ENCODE measurements around the gene ACTL6A.
"Not testable (repeated sequence)": the region's sequence is repeated elsewhere in the genome, so short reads cannot be mapped to it uniquely, and the experiment has no call there.

The ACTL6A gene

DNA sequence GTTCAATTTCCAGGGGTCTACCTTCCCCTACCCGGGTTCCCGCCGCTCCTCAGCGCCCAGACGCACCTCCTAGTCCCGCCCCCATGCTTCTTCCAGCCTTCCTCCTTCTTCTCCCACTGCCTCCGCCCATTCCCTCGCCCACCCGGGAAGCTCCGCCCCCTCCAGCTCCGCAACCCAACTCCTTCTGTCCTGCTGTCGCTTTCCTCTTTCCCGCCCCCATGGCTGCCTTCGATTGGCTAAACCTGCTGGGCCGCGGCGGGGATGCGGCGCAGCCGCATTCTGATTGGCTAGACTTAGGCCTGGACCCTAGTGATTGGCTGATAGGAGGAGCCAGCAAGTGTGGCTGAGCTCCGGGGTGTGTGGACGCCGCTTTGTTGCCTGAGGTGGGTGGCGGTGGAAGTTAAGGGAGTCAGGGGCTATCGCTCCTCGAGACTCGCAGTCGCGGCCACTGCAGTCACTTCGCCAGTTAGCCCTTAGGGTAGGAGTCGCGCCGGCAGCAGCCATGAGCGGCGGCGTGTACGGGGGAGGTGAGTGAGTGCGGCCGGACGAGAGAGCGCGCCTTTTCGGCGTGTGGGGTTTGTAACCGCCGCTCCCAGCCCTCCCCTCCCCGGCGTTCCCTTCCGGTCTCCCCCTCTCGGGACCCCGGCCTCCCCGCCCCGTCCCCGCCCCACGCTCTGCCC is at the start of gene ACTL6A:
TSS of gene ACTL6A (plus strand) at position 336 of the 680 bp plus-strand sequence. CDS start at position 503, 167 bp downstream.
- DNase-seq, result peak; percentile 92 to 99 (median 96)

- no peak for DNase-seq
Observed at GRCh38 chr3:179513862-179514261, 48.9 kb upstream of the ACTL6A start.

DNA sequence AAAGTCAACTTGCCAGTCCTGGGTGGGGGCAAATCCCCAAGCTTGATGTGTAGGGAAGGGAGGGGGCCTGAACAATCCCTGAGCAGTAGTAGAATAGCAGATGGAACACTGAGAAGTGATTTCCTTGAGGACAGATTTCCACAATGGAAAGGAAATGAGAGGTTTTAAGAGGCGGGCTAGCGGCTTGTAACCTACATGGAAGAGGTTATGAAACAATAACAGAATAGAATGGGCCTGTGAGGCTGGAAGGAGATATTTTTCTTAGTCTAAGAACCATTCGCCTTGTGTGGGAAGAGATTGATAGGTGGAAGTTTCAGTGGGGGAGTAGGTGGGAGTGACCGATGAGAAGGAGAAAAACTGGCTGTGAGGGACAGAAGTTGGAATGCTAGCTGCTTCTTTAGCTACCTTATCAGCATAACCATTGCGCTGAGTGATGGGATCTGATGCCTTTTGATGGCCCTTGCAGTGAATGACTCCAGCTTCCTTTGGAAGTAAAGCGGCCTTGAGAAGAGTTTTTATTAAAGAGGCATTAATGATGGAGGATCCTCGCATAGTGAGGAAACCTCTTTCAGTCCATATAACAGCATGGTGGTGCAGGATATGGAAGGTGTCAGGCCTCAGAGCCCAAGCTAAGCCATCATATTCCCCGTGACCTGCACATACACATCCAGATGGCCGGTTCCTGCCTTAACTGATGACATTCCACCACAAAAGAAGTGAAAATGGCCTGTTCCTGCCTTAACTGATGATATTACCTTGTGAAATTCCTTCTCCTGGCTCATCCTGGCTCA is 46.1 kb upstream of the ACTL6A start:
- not testable (repeated sequence) for DNase-seq

- DNase-seq, result no peak
Observed at GRCh38 chr3:179526482-179526881, 36.2 kb upstream of the ACTL6A start.

GRCh38 chr3:179526989-179527391 is 35.7 kb upstream of the ACTL6A start:
- DNase-seq, result no peak

- no peak for DNase-seq
Observed at GRCh38 chr3:179528772-179529171, 34.0 kb upstream of the ACTL6A start.

GRCh38 chr3:179531576-179531975 is 31.1 kb upstream of the ACTL6A start:
- DNase-seq, result no peak

GRCh38 chr3:179533274-179533673 is 29.5 kb upstream of the ACTL6A start:
- DNase-seq, result no peak

DNA sequence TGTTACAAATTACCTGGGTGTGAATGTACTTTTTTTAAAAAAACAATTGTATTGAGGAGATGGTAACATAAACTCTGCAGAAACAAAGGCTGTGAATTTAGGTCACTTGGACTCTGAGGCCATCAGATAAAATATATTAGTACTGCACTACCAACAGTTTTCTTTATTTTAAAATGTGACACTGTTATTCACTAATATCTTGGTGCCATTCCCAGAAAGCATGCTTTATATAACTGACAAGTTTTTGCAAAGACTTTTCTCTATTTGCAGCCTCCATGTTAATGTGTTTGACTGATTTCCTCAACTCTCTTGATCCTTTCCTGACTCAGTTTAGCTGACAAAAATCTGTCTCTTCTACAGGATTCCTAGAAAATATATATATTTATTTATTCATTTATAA is 26.5 kb upstream of the ACTL6A start:
- DNase-seq, result no peak

DNA sequence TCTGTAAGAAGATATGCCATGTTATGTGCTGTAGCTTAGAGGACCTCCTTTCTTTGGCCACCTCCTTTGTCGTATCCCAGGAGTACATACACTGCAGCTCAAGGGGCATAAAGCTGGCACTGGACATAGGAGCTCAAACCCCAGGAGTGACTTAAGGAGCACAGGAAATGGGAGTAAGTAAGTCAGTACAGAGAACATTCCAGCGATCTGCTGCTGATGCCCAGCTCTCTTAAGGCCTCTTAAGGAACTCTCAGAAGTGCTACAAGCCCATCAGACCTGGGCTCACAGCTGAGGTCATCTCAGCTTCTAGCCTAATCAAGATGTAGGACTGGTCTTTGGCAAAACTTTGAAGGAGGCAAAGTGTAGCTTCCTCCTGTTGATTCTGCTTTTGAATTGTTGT is 21.6 kb upstream of the ACTL6A start:
- DNase-seq, result no peak

- no peak for DNase-seq
Observed at GRCh38 chr3:179541596-179541995, 21.1 kb upstream of the ACTL6A start.

- no peak for DNase-seq
Observed at GRCh38 chr3:179542375-179542774, 20.4 kb upstream of the ACTL6A start.

- DNase-seq, result no peak
Observed at GRCh38 chr3:179544981-179545645, 17.6 kb upstream of the ACTL6A start.

DNA sequence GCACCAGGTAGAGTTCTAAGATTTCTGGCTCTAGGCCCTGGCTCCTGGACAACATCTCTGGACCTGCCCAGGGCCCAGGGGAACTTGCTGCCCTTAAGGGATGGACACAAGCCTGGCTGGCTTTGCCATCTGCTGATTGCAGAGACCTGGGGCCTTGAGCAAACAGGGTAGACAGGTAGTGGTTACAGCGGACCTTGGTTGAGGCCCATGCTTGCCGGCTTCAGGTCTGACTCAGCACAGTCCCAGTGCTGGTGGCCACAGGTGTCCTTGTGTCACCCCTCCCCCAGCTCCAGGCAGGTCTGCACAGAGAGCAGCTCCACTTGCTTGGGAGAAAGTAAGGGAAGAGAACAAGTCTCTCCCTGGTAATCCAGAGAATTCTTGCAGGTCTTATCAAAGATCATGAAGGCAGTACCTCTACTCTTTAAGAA is 15.9 kb upstream of the ACTL6A start:
- DNase-seq, result no peak

- no peak for DNase-seq
Observed at GRCh38 chr3:179551349-179552105, 11.2 kb upstream of the ACTL6A start.

- DNase-seq, result peak in 4 of 6 experiments; percentile 4 to 27 (median 7)
Observed at GRCh38 chr3:179558742-179559364, 3.9 kb upstream of the ACTL6A start.

DNA sequence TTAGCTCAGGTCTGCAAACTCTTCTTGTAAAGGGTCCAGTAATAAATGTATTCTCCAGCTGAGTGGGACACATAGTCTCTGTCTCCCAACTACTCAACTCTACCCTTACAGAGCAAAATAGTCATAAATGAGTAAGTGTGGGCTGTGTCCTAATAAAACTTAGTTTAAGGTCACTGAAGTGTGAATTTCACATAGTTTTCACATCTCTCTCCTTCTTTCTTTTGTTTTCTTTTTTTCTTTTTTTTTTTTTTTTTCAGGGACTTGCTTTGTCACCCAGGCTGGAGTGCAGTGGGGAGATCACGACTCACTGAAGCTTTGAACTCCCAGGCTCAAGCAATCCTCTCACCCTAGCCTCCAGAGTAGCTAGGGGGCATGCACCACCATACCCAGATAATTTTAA is 1.9 kb upstream of the ACTL6A start:
- DNase-seq, result no peak

GRCh38 chr3:179563271-179563783 is 601 bp downstream of the ACTL6A start:
- DNase-seq, result peak; percentile 26 to 62 (median 46)

DNA sequence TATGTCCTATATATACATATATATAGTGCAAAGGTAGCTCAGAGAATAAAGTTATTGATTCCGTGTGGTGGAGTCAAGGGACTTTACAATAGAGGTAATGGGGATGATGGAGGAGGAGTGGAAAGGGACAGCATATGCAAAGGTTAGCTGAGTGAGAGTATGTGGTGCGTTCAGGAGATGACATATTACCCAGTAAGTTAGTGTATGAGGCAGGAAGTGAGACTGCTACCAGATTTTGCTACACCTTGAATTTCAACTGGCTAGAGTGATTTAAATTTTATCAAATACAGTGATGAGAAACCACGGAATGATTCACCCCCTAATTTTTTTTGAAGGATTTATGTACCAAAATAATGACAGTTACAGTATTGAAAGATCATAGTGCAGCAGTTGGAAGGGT is 2.8 kb downstream of the ACTL6A start:
- no peak for DNase-seq

GRCh38 chr3:179580992-179581391 is 18.3 kb downstream of the ACTL6A start:
- DNase-seq, result no peak

- DNase-seq, result no peak
Observed at GRCh38 chr3:179589143-179589542, 26.4 kb downstream of the ACTL6A start.

DNA sequence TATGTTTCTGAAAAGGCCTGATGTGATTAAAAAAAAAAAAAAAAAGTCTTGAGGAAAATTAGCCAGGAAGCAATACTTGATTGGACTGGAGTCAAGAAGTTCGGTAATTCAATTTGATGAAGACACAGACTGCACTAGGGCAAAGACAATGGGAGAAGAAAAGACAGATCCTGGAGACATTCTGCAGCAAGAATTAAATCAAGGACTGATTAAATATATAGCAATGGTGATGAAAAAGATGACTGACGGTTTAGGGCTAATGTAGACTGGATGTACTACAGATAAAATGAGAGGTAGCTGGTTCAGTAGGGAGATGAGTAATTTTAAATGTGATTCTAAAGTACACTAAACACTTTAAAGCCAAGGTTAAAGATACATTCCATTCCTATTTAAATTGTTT is 27.9 kb downstream of the ACTL6A start:
- DNase-seq, result no peak
